Natural killer cell (primary cell): ENCODE results near the gene C2CD3. TPM values are rescaled to one million over a fixed set of nuclear protein-coding genes. Genes with fewer than 3 reads are reported as not detected.
"Not testable (repeated sequence)": the region's sequence is repeated elsewhere in the genome, so short reads cannot be mapped to it uniquely, and the experiment has no call there.

Experiments
- ATAC-seq, 3 donors: fragments of 150-1000 bp in 2 of 3; fragments of 200-7000 bp in 1 of 3; cut with Tn5 transposase; 1 replicate in 1 of 3; 2 replicates in 2 of 3; pipeline ENCODE4 v1.10.0; 2021; ENCODE audit warnings: mild to moderate bottlenecking in 2 of 3, moderate library complexity in 2 of 3
- DNase-seq, 2 donors: peaks; one replicate each; pipeline versions ENCODE4 v3.0.0 to v3.0.0-alpha.2; 2013 to 2021; ENCODE audit warnings: mixed read lengths in 1 of 2
- H3K27ac ChIP-seq: one replicate; pipeline ENCODE4 v1.5.1; 2013; ENCODE audit warnings: mild to moderate bottlenecking, low read length
- H3K27me3 ChIP-seq: one replicate; pipeline ENCODE4 v1.6.1; 2013; ENCODE audit warnings: low read length; ENCODE audit not compliant: control insufficient read depth, insufficient read depth
- H3K36me3 ChIP-seq: one replicate; pipeline ENCODE4 v1.6.1; 2013; ENCODE audit warnings: low read length; ENCODE audit not compliant: control insufficient read depth, insufficient read depth
- H3K4me1 ChIP-seq: one replicate; pipeline ENCODE4 v1.6.1; 2013; ENCODE audit warnings: low read length; ENCODE audit not compliant: control insufficient read depth, insufficient read depth
- H3K4me3 ChIP-seq: one replicate; pipeline ENCODE4 v1.5.1; 2013; ENCODE audit warnings: low read length
- H3K9me3 ChIP-seq: one replicate; pipeline ENCODE4 v1.6.1; 2013; ENCODE audit warnings: low read length; ENCODE audit not compliant: control insufficient read depth, insufficient read depth
- H3K27ac Mint-ChIP-seq, 2 donors: one replicate each; pipeline ENCODE4 v1.8.0; 2022; ENCODE audit warnings: mild to moderate bottlenecking in 2 of 2, mixed read lengths in 2 of 2, moderate library complexity in 1 of 2
- H3K27me3 Mint-ChIP-seq, 2 donors: one replicate each; pipeline ENCODE4 v1.8.0; 2022; ENCODE audit warnings: low read depth in 2 of 2, mixed read lengths in 2 of 2
- H3K36me3 Mint-ChIP-seq: one replicate; pipeline ENCODE4 v1.8.0; 2022; ENCODE audit warnings: mixed read lengths
- H3K4me1 Mint-ChIP-seq, 2 donors: one replicate each; pipeline ENCODE4 v1.8.0; 2022; ENCODE audit warnings: mixed read lengths in 2 of 2
- H3K4me3 Mint-ChIP-seq: one replicate; pipeline ENCODE4 v1.8.0; 2022; ENCODE audit warnings: mild to moderate bottlenecking, moderate library complexity, mixed read lengths
- H3K9me3 Mint-ChIP-seq, 2 donors: one replicate each; pipeline ENCODE4 v1.8.0; 2022; ENCODE audit warnings: mixed read lengths in 2 of 2
- CTCF ChIP-seq: fragments of 200-600 bp; IDR thresholded peaks from one replicate; pipeline ENCODE4 v1.8.0; 2022; ENCODE audit warnings: antibody characterized with exemption
- WGBS: methylation state at CpG from one replicate; pipeline ENCODE4 v1.1.7; 2013; ENCODE audit warnings: missing lambda C conversion rate; ENCODE audit not compliant: insufficient coverage; 5-methylcytosine and 5-hydroxymethylcytosine counted together
- intact Hi-C: fragments of 100-400 bp; cut with micrococcal nuclease; formaldehyde crosslinking; loops from one replicate; pipeline ENCODE4 v1.14.2; 2022
- total RNA-seq, 4 donors: library from RNA; stranded (reverse); fragments of 120-200 nt in 1 of 4; gene quantifications; one replicate each; pipeline versions ENCODE4 v1.2.3 to v1.2.4, GENCODE V29; 2013 to 2022

The C2CD3 gene
- total RNA-seq, 3 donors from 2014 or later (not counting 1 experiment from before 2014, with no cell fraction given) = 55.0 to 67.6 (median 58.1) TPM

DNA sequence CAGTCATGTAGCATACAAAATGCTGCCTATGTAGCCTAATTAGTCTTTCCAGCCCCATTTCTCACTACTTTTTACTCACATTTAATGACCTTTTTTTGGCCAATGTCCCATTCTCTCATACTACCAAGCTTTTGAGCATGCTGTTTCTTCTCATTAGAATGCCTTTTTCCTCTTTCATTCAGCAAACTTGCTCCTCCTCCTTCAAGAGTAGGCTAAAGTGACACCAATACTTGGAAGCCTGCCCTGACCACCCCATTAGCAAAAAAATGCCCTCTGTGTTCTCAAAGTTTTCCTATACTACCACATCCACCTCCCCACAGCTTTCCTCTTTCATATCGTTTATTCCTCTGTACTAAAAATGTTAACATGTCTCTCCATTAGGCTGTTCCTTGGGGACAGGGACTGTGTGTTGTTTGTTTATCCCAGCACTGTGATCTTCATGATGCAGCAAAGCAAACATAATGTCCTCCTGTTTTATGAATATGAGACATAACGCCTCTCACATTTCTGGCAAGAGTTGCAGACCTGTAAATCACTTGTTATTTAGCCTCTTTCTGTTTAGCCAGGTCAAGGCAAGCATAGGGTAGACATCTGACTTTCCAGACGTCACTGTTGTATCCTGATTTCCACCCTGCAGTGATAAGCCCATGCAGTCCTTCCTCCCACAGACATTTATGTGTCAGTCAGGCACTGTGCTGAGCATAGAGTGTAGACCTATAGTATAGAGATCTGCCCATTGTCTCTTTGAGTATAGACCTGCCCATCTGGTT lies 99.9 kb downstream of the C2CD3 start:
- 96% methylated on average over 3 of the region's 3 CpGs for WGBS
- no peaks in the 10 kb centered on the region for H3K9me3 ChIP-seq
- Mint-ChIP-seq H3K27me3 (no peaks in the 10 kb centered on the region), H3K4me1 (peaks cover 0 to 6% of the 10 kb centered on the region in 2 donors), H3K36me3 (peaks cover 22% of the 10 kb centered on the region), H3K4me3 (no peak overlapping the region), H3K9me3 (no peaks in the 10 kb centered on the region), H3K27ac (peak overlapping the region in 1 of 2 donors; percentile 11)
- H3K27ac ChIP-seq = no peak overlapping the region
- H3K27me3 ChIP-seq = no peaks in the 10 kb centered on the region
- H3K36me3 ChIP-seq = peaks cover 48% of the 10 kb centered on the region
- no peak for TF ChIP-seq CTCF
- DNase-seq (no peak), ATAC-seq (no peak)
- intact Hi-C loops = no loop called here
- no peak overlapping the region for H3K4me3 ChIP-seq
- H3K4me1 ChIP-seq = no peaks in the 10 kb centered on the region

GRCh38 chr11:74069146-74070046 lies 101.4 kb downstream of the C2CD3 start:
- Histone ChIP-seq H3K4me3 (no peak overlapping the region), H3K9me3 (no peaks in the 10 kb centered on the region), H3K27ac (no peak overlapping the region), H3K36me3 (peaks cover 44% of the 10 kb centered on the region), H3K27me3 (no peaks in the 10 kb centered on the region), H3K4me1 (no peaks in the 10 kb centered on the region)
- intact Hi-C loops = no loop called here
- no peaks in the 10 kb centered on the region for H3K27me3 Mint-ChIP-seq
- TF ChIP-seq CTCF = no peak
- no peak overlapping the region for H3K4me3 Mint-ChIP-seq
- H3K36me3 Mint-ChIP-seq = peaks cover 22% of the 10 kb centered on the region
- peaks cover 6 to 8% of the 10 kb centered on the region in 2 donors for H3K4me1 Mint-ChIP-seq
- no peaks in the 10 kb centered on the region for H3K9me3 Mint-ChIP-seq
- ATAC-seq (no peak), DNase-seq (no peak)
- 91% methylated on average over 5 of the region's 6 CpGs for WGBS
- H3K27ac Mint-ChIP-seq = no peak overlapping the region

DNA sequence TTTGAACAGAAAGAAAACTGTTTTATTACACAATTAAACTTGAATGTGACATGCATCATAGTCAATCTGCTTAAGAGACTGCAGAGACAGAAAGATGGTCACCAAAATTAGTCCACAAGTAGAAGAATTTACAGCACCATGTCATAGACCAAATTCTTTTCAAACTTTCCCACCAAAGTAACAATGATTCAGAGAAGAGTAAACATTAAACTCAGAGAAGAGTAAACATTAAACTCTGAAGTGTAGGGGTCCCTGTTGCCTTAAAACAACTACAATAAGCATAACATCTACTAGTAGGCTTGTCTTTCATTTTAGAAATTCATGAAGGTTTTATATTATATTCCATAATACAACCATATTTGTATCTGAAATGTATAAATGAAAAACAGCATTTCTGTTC lies 104.1 kb downstream of the C2CD3 start:
- not testable (repeated sequence) for H3K36me3 Mint-ChIP-seq, DNase-seq

GRCh38 chr11:74065534-74065933 lies 105.3 kb downstream of the C2CD3 start:
- H3K36me3 Mint-ChIP-seq, H3K27me3 Mint-ChIP-seq, H3K4me1 ChIP-seq, H3K27ac Mint-ChIP-seq, H3K27me3 ChIP-seq, H3K27ac ChIP-seq, H3K4me3 ChIP-seq, H3K4me3 Mint-ChIP-seq, intact Hi-C loops, H3K9me3 Mint-ChIP-seq, H3K9me3 ChIP-seq, ATAC-seq, DNase-seq: not testable (repeated sequence)
- peaks cover 13% of the 10 kb centered on the region for H3K36me3 ChIP-seq
- WGBS = no CpG with 5 or more reads among the region's 3 CpGs
- H3K4me1 Mint-ChIP-seq = peaks cover 7 to 34% of the 10 kb centered on the region in 2 donors

More for the DNA sequence above, 104.1 kb downstream of the C2CD3 start:
- Mint-ChIP-seq H3K4me1 (peaks cover 6 to 31% of the 10 kb centered on the region in 2 donors), H3K27ac (peak overlapping the region; percentile 7 to 16)
- H3K4me1 ChIP-seq, H3K9me3 Mint-ChIP-seq, H3K9me3 ChIP-seq, H3K27ac ChIP-seq, ATAC-seq, H3K4me3 Mint-ChIP-seq, H3K27me3 ChIP-seq, H3K27me3 Mint-ChIP-seq, H3K4me3 ChIP-seq, intact Hi-C loops: not testable (repeated sequence)
- H3K36me3 ChIP-seq = peaks cover 21% of the 10 kb centered on the region

DNA sequence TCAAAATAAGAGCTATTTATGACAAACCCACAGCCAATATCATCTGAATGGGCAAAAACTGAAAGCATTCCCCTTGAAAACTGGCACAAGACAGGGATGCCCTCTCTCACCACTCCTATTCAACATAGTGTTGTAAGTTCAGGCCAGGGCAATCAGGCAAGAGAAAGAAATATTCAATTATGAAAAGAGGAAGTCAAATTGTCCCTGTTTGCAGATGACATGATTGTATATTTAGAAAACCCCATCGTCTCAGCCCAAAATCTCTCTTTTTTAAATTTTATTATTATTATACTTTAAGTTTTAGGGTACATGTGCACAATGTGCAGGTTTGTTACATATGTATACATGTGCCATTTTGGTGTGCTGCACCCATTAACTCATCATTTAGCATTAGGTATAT lies 107.2 kb downstream of the C2CD3 start:
- peaks cover 7 to 34% of the 10 kb centered on the region in 2 donors for H3K4me1 Mint-ChIP-seq
- H3K36me3 Mint-ChIP-seq = not testable (repeated sequence)
- no CpG with 5 or more reads among the region's 1 CpG for WGBS

DNA sequence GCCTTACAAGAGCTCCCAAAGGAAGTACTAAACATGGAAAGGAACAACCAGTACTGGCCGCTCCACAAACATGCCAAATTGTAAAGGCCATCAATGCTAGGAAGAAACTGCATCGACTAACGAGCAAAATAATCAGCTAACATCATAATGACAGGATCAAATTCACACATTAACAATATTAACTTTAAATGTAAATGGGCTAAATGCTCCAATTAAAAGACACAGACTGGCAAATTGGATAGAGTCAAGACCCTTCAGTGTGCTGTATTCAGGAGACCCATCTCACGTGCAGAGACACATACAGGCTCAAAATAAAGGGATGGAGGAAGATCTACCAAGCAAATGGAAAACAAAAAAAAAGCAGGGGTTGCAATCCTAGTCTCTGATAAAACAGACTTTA lies 109.2 kb downstream of the C2CD3 start:
- H3K4me3 Mint-ChIP-seq, H3K9me3 ChIP-seq, H3K27me3 ChIP-seq, H3K27ac ChIP-seq, DNase-seq, intact Hi-C loops, H3K36me3 ChIP-seq, H3K27ac Mint-ChIP-seq, ATAC-seq, H3K4me1 ChIP-seq, H3K4me3 ChIP-seq, H3K36me3 Mint-ChIP-seq, H3K9me3 Mint-ChIP-seq, H3K27me3 Mint-ChIP-seq: not testable (repeated sequence)
- H3K4me1 Mint-ChIP-seq = peaks cover 7 to 34% of the 10 kb centered on the region in 2 donors
- 97% methylated on average over 3 of the region's 4 CpGs for WGBS

More for the DNA sequence above, 107.2 kb downstream of the C2CD3 start:
- H3K36me3 ChIP-seq, intact Hi-C loops, H3K27ac Mint-ChIP-seq, H3K4me1 ChIP-seq, H3K9me3 Mint-ChIP-seq, H3K27ac ChIP-seq, H3K4me3 ChIP-seq, H3K9me3 ChIP-seq, ATAC-seq, DNase-seq, H3K27me3 ChIP-seq, H3K27me3 Mint-ChIP-seq, H3K4me3 Mint-ChIP-seq: not testable (repeated sequence)
